ENCODE results near the gene CLEC4C. TPM values are rescaled to one million over a fixed set of nuclear protein-coding genes. Genes with fewer than 3 reads are reported as not detected.
"Not testable (repeated sequence)": the region's sequence is repeated elsewhere in the genome, so short reads cannot be mapped to it uniquely, and the experiment has no call there.

CLEC4C gene
- total RNA-seq (not detected), polyA plus RNA-seq (under 1 TPM; 0.12 to 0.47 TPM)
- long read RNA-seq, donor 1, result 0 reads
- long read RNA-seq, donor 2, result 0 reads
- long read RNA-seq, donor 3, result 0 reads

- intact Hi-C loops (cut with DNase I), result no loop called here
- Histone ChIP-seq H3K4me3 (no peak within 1 kb of the TSS), H3K27me3 (no peaks in the 10 kb centered on the region), H3K27ac (no peak within 1 kb of the TSS), H3K9me3 (no peaks in the 10 kb centered on the region), H3K4me1 (ENCODE audit: insufficient read depth) (no peaks in the 10 kb centered on the region), H3K36me3 (no peaks in the 10 kb centered on the region)
- TF ChIP-seq EP300 (IDR thresholded peaks at IDR 0.05) (no peak), POLR2A (IDR thresholded peaks at IDR 0.05) (no peak), CTCF (IDR thresholded peaks at IDR 0.05) (no peak)
- 71 to 91% (median 86%) methylated on average over 5 of the region's 5 CpGs for WGBS, 3 donors
- DNase-seq, result no peak
Observed at GRCh38 chr12:7747246-7747645, at the start of gene CLEC4C. Gene CLEC4C, minus strand, starts transcription at chr12:7747375. Its CDS starts 27 bp downstream, at chr12:7747348.

GRCh38 chr12:7793211-7793610 lies 46.0 kb upstream of the CLEC4C start:
- WGBS, 3 donors, result 58 to 71% (median 65%) methylated on average over 3 of the region's 3 CpGs
- H3K4me3 ChIP-seq, result no peak overlapping the region

GRCh38 chr12:7788884-7789528 lies 41.8 kb upstream of the CLEC4C start, which contains the start of gene NANOG:
Gene NANOG, plus strand, starts transcription at chr12:7789402. Its CDS starts 213 bp downstream, at chr12:7789615.
- 78 to 84% (median 80%) methylated on average over 13 of the region's 13 CpGs for WGBS, 3 donors
- DNase-seq; H3K27ac ChIP-seq; H3K27me3 ChIP-seq; H3K36me3 ChIP-seq; intact Hi-C loops (cut with DNase I); H3K9me3 ChIP-seq; H3K4me1 ChIP-seq (ENCODE audit: insufficient read depth); H3K4me3 ChIP-seq: not testable (repeated sequence)

More at GRCh38 chr12:7793211-7793610, 46.0 kb upstream of the CLEC4C start:
- no peaks in the 10 kb centered on the region for H3K4me1 ChIP-seq (ENCODE audit: insufficient read depth)
- no peak for DNase-seq
- TF ChIP-seq CTCF (IDR thresholded peaks at IDR 0.05) (no peak), EP300 (IDR thresholded peaks at IDR 0.05) (no peak), POLR2A (IDR thresholded peaks at IDR 0.05) (no peak)
- H3K27me3 ChIP-seq, result no peaks in the 10 kb centered on the region
- no peaks in the 10 kb centered on the region for H3K9me3 ChIP-seq
- no peaks in the 10 kb centered on the region for H3K36me3 ChIP-seq
- H3K27ac ChIP-seq, result no peak overlapping the region
- intact Hi-C loops (cut with DNase I), result no loop called here

- no peaks in the 10 kb centered on the region for H3K36me3 ChIP-seq
- no peaks in the 10 kb centered on the region for H3K27me3 ChIP-seq
- no peak for DNase-seq
- whole genome bisulfite sequencing, 3 donors, result 18 to 33% (median 33%) methylated on average over 4 of the region's 4 CpGs
- intact Hi-C loops (cut with DNase I), result no loop called here
- H3K9me3 ChIP-seq, result no peaks in the 10 kb centered on the region
- H3K4me3 ChIP-seq, result no peak overlapping the region
- H3K27ac ChIP-seq, result no peak overlapping the region
- no peak for TF ChIP-seq CTCF (IDR thresholded peaks at IDR 0.05)
- no peak for TF ChIP-seq POLR2A (IDR thresholded peaks at IDR 0.05)
- TF ChIP-seq EP300 (IDR thresholded peaks at IDR 0.05), result no peak
- H3K4me1 ChIP-seq (ENCODE audit: insufficient read depth), result no peaks in the 10 kb centered on the region
Observed at GRCh38 chr12:7788294-7788660, 41.1 kb upstream of the CLEC4C start.

GRCh38 chr12:7787574-7788293 lies 40.6 kb upstream of the CLEC4C start:
- 19 to 24% (median 19%) methylated on average over 13 of the region's 13 CpGs for WGBS, 3 donors
- Histone ChIP-seq H3K4me3 (no peak overlapping the region), H3K9me3 (no peaks in the 10 kb centered on the region), H3K27me3 (no peaks in the 10 kb centered on the region), H3K4me1 (ENCODE audit: insufficient read depth) (no peaks in the 10 kb centered on the region), H3K36me3 (no peaks in the 10 kb centered on the region), H3K27ac (no peak overlapping the region)
- DNase-seq, result no peak
- TF ChIP-seq POLR2A (IDR thresholded peaks at IDR 0.05), result no peak
- TF ChIP-seq CTCF (IDR thresholded peaks at IDR 0.05), result no peak
- TF ChIP-seq EP300 (IDR thresholded peaks at IDR 0.05), result no peak
- intact Hi-C loops (cut with DNase I), result no loop called here
